Measurements from ENCODE around the gene CD300LG.

DNA sequence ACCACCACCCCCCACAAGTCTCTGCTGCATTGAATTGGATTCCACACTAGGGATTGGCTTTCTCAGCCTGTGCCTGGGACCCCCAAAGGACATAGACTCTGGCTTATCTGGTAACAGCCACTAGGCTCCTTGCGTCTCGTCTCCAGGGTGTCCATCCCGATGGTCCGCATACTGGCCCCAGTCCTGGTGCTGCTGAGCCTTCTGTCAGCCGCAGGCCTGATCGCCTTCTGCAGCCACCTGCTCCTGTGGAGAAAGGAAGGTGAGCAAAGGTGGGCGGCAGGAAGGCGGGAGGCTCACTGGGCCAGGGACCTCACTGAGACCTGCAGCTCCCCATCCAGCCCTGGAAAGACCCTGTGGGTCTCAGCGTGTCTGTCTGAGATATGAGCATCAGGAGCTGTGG, 8.1 kb downstream of the CD300LG start:
- TF ChIP-seq, protein P1, sequence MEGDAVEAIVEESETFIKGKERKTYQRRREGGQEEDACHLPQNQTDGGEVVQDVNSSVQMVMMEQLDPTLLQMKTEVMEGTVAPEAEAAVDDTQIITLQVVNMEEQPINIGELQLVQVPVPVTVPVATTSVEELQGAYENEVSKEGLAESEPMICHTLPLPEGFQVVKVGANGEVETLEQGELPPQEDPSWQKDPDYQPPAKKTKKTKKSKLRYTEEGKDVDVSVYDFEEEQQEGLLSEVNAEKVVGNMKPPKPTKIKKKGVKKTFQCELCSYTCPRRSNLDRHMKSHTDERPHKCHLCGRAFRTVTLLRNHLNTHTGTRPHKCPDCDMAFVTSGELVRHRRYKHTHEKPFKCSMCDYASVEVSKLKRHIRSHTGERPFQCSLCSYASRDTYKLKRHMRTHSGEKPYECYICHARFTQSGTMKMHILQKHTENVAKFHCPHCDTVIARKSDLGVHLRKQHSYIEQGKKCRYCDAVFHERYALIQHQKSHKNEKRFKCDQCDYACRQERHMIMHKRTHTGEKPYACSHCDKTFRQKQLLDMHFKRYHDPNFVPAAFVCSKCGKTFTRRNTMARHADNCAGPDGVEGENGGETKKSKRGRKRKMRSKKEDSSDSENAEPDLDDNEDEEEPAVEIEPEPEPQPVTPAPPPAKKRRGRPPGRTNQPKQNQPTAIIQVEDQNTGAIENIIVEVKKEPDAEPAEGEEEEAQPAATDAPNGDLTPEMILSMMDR (IDR thresholded peaks at IDR 0.05 in 2 of 3, conservative IDR thresholded peaks at IDR 0.05 in 1 of 3; ENCODE audit: borderline replicate concordance in 1 of 3, insufficient read depth in 1 of 3, low read depth in 2 of 3, low read length in 2 of 3): no peak
- TF ChIP-seq ZFX (IDR thresholded peaks at IDR 0.05): no peak
- no peak for TF ChIP-seq SP1 (IDR thresholded peaks at IDR 0.05; ENCODE audit: low read depth)
- TF ChIP-seq, protein P2, sequence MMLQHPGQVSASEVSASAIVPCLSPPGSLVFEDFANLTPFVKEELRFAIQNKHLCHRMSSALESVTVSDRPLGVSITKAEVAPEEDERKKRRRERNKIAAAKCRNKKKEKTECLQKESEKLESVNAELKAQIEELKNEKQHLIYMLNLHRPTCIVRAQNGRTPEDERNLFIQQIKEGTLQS (IDR thresholded peaks at IDR 0.05): no peak
- no peak for TF ChIP-seq EZH2phosphoT487 (IDR thresholded peaks at IDR 0.05; ENCODE audit: borderline replicate concordance)
- no peak for TF ChIP-seq POLR2A (IDR thresholded peaks at IDR 0.05; ENCODE audit: borderline replicate concordance, extremely low read depth, insufficient read depth, insufficient read length)
